ENCODE measurements around the gene ABLIM2. TPM values are rescaled to one million over a fixed set of nuclear protein-coding genes. Genes with fewer than 3 reads are reported as not detected.

ABLIM2 gene
- total and polyA plus RNA-seq, 2 of the 13 experiments (the other 11 are each of a cell fraction or from before 2014, with no cell fraction given): 0.20 to 0.37 TPM

- H4K20me1 ChIP-seq (ENCODE audit: insufficient read depth, low read length): no peaks in the 10 kb centered on the region
- TF ChIP-seq ATF7 (IDR thresholded peaks at IDR 0.05) (peak; percentile 31; the same call in 1 of the 2 replicates), ATF7 (CRISPR knock-in tag; IDR thresholded peaks at IDR 0.05) (no peak), CBX5 (CRISPR knock-in tag; IDR thresholded peaks at IDR 0.05; ENCODE audit: borderline replicate concordance) (no peak)
- no peaks in the 10 kb centered on the region for H3K9me3 ChIP-seq (ENCODE audit: low read length)
- no peak for ATAC-seq
- H3K27me3 ChIP-seq (ENCODE audit: control insufficient read depth in 1 of 2, insufficient read depth in 2 of 2, low read length in 2 of 2): peaks cover 4 to 24% of the 10 kb centered on the region in 2 experiments; a peak in 4 of 5 replicates
- FAIRE-seq: no peak
- intact Hi-C loops (cut with micrococcal nuclease; ENCODE audit: unreplicated experiment): no loop called here
- CTCF ChIA-PET (ENCODE audit: low intra/inter-chr PET ratio, low total read pairs): no interaction called here
- H3K36me3 ChIP-seq (replicated peaks in 1 of 2; ENCODE audit: control insufficient read depth in 1 of 2, insufficient read depth in 2 of 2, low read length in 2 of 2): no peaks in the 10 kb centered on the region
- POLR2A ChIA-PET: interaction anchor here (0.8 kb wide), 1 partner anchor 8 kb away, joined by 3 read pairs; the partner anchor contains the start of gene AFAP1
- H3K27ac ChIP-seq (ENCODE audit: extremely low read length, insufficient read depth, low read length): no peak overlapping the region
- H3K9ac ChIP-seq (ENCODE audit: insufficient read depth, low read depth, low read length): no peak overlapping the region
- in situ Hi-C loops (cut with HindIII; ENCODE audit: extremely low pct_ligation_motif_present, low pct_unique_long_range_greater_than_20kb): no loop called here
- DNase-seq (ENCODE audit: low spot score): no peak
- H3K4me3 ChIP-seq (replicated peaks in 1 of 3; ENCODE audit: insufficient read depth in 1 of 3, low read depth in 2 of 3, low read length in 3 of 3): no peak overlapping the region
- H2AFZ ChIP-seq (ENCODE audit: low read length): no peak overlapping the region
- no TSS peak for BruUV-seq (replicated peaks)
- H3K79me2 ChIP-seq (ENCODE audit: insufficient read depth, low read length): no peaks in the 10 kb centered on the region
- no peak overlapping the region for H3K4me2 ChIP-seq (ENCODE audit: low read depth, low read length)
- WGBS (ENCODE audit: low lambda C conversion rate): 42% methylated on average over 4 of the region's 4 CpGs
- H3K4me1 ChIP-seq (ENCODE audit: insufficient read depth, low read length): peaks cover 42% of the 10 kb centered on the region
Observed at GRCh38 chr4:7947927-7948326, 210.7 kb downstream of the ABLIM2 start.

- FAIRE-seq (no peak), DNase-seq (ENCODE audit: low spot score) (no peak), ATAC-seq (no peak)
- in situ Hi-C loops (cut with HindIII; ENCODE audit: extremely low pct_ligation_motif_present, low pct_unique_long_range_greater_than_20kb) (no loop called here), intact Hi-C loops (cut with micrococcal nuclease; ENCODE audit: unreplicated experiment) (no loop called here)
- Histone ChIP-seq H3K27me3 (ENCODE audit: control insufficient read depth in 1 of 2, insufficient read depth in 2 of 2, low read length in 2 of 2) (peaks cover 3 to 18% of the 10 kb centered on the region in 2 experiments; a peak in 4 of 5 replicates), H3K36me3 (replicated peaks in 1 of 2; ENCODE audit: control insufficient read depth in 1 of 2, insufficient read depth in 2 of 2, low read length in 2 of 2) (no peaks in the 10 kb centered on the region), H3K9me3 (ENCODE audit: low read length) (no peaks in the 10 kb centered on the region), H3K79me2 (ENCODE audit: insufficient read depth, low read length) (no peaks in the 10 kb centered on the region), H3K4me3 (replicated peaks in 1 of 3; ENCODE audit: insufficient read depth in 1 of 3, low read depth in 2 of 3, low read length in 3 of 3) (no peak overlapping the region), H3K27ac (ENCODE audit: extremely low read length, insufficient read depth, low read length) (no peak overlapping the region), H4K20me1 (ENCODE audit: insufficient read depth, low read length) (no peaks in the 10 kb centered on the region), H3K4me1 (ENCODE audit: insufficient read depth, low read length) (peaks cover 59% of the 10 kb centered on the region), H3K9ac (ENCODE audit: insufficient read depth, low read depth, low read length) (no peak overlapping the region), H3K4me2 (ENCODE audit: low read depth, low read length) (no peak overlapping the region), H2AFZ (ENCODE audit: low read length) (no peak overlapping the region)
- TF ChIP-seq HES4 (CRISPR knock-in tag; IDR thresholded peaks at IDR 0.05; ENCODE audit: borderline replicate concordance) (no peak), CSRNP2 (CRISPR knock-in tag; conservative IDR thresholded peaks at IDR 0.05; ENCODE audit: low read depth) (no peak), ZNF296 (CRISPR knock-in tag; conservative IDR thresholded peaks at IDR 0.05) (no peak)
- ChIA-PET CTCF (ENCODE audit: low intra/inter-chr PET ratio, low total read pairs) (no interaction called here), POLR2A (interaction anchor here (0.7 to 0.9 kb wide), 2 partner anchors 20 to 21 kb away, joined by 3 read pairs; no protein-coding TSS in a partner anchor)
- 79% methylated on average over 14 of the region's 14 CpGs for WGBS (ENCODE audit: low lambda C conversion rate)
- no TSS peak for BruUV-seq (replicated peaks)
Observed at GRCh38 chr4:7945709-7946380, 212.8 kb downstream of the ABLIM2 start.

Data from HepG2 (cell line).